MM.1S (cell line): ENCODE measurements around the gene PLCB1.

Experiments used
- DNase-seq: peaks from one replicate; pipeline ENCODE4 v3.0.0-alpha.2; 2015
- H2AFZ ChIP-seq: fragments of 300-600 bp; sonication (generic); 2 replicates; pipeline ENCODE4 v1.6.0; 2016; ENCODE audit warnings: antibody characterized with exemption, low read length
- H3F3A ChIP-seq: fragments of 300-600 bp; sonication (generic); 2 replicates; pipeline ENCODE4 v1.6.1; 2016; ENCODE audit warnings: mild to moderate bottlenecking, antibody characterized with exemption, low read length, moderate library complexity, mixed read lengths; ENCODE audit not compliant: insufficient read depth
- H3K27ac ChIP-seq: fragments of 300-600 bp; sonication (generic); 2 replicates; pipeline ENCODE4 v1.5.1; 2016; ENCODE audit warnings: mild to moderate bottlenecking, low read length
- H3K27me3 ChIP-seq: fragments of 300-600 bp; sonication (generic); replicated peaks from 2 replicates; pipeline ENCODE4 v1.6.0; 2016; ENCODE audit warnings: low read length; ENCODE audit not compliant: insufficient read depth
- H3K36me3 ChIP-seq: fragments of 300-600 bp; sonication (generic); replicated peaks from 2 replicates; pipeline ENCODE4 v1.6.1; 2016; ENCODE audit warnings: mild to moderate bottlenecking, low read length, mixed read lengths; ENCODE audit not compliant: insufficient read depth
- H3K4me1 ChIP-seq: fragments of 300-600 bp; sonication (generic); 2 replicates; pipeline ENCODE4 v1.6.1; 2016; ENCODE audit warnings: low read length, mixed read lengths
- H3K4me2 ChIP-seq: fragments of 300-600 bp; sonication (generic); 2 replicates; pipeline ENCODE4 v1.6.0; 2016; ENCODE audit warnings: low read depth, low read length
- H3K4me3 ChIP-seq: fragments of 300-600 bp; sonication (generic); 2 replicates; pipeline ENCODE4 v1.5.1; 2016; ENCODE audit warnings: low read length, mixed read lengths
- H3K79me2 ChIP-seq: fragments of 300-600 bp; sonication (generic); 2 replicates; pipeline ENCODE4 v1.6.1; 2016; ENCODE audit warnings: mixed run types, low read length, mixed read lengths
- H3K9ac ChIP-seq: fragments of 300-600 bp; sonication (generic); 2 replicates; pipeline ENCODE4 v1.6.1; 2016; ENCODE audit warnings: low read length, mixed read lengths
- H3K9me2 ChIP-seq: fragments of 300-600 bp; sonication (generic); replicated peaks from 2 replicates; pipeline ENCODE4 v1.6.1; 2016; ENCODE audit warnings: mild to moderate bottlenecking, low read length, mixed read lengths; ENCODE audit not compliant: insufficient read depth
- H3K9me3 ChIP-seq: fragments of 300-600 bp; sonication (generic); replicated peaks from 2 replicates; pipeline ENCODE4 v1.6.1; 2016; ENCODE audit warnings: mild to moderate bottlenecking, low read length, mixed read lengths; ENCODE audit not compliant: insufficient read depth
- H4K20me1 ChIP-seq: fragments of 300-600 bp; sonication (generic); 2 replicates; pipeline ENCODE4 v1.6.1; 2016; ENCODE audit warnings: mild to moderate bottlenecking, low read length, moderate library complexity, mixed read lengths; ENCODE audit not compliant: insufficient read depth
- CTCF ChIP-seq: fragments of 300-600 bp; sonication (generic); IDR thresholded peaks from 2 replicates; pipeline ENCODE4 v1.5.1; 2016; ENCODE audit warnings: antibody characterized with exemption, low read length, mixed read lengths
- EZH2 ChIP-seq: fragments of 300-600 bp; sonication (generic); optimal IDR thresholded peaks from 2 replicates; pipeline ENCODE3; 2017; ENCODE audit warnings: low read depth, mild to moderate bottlenecking, antibody characterized with exemption, low read length, mixed read lengths
- EZH2phosphoT487 ChIP-seq: fragments of 300-600 bp; sonication (generic); IDR thresholded peaks from 2 replicates; pipeline ENCODE4 v1.6.1; 2018; ENCODE audit warnings: antibody characterized with exemption, low read length

The PLCB1 gene

GRCh38 chr20:8934362-8934761 is 802.3 kb downstream of the PLCB1 start:
- TF ChIP-seq EZH2phosphoT487 (no peak), EZH2 (no peak), CTCF (no peak)
- Histone ChIP-seq H3K4me2 (no peak overlapping the region), H3K4me3 (no peak overlapping the region), H3K36me3 (no peaks in the 10 kb centered on the region), H3F3A (no peaks in the 10 kb centered on the region), H4K20me1 (no peaks in the 10 kb centered on the region), H3K27ac (no peak overlapping the region), H3K9ac (no peak overlapping the region), H3K79me2 (no peaks in the 10 kb centered on the region), H3K27me3 (no peaks in the 10 kb centered on the region), H2AFZ (no peak overlapping the region), H3K4me1 (no peaks in the 10 kb centered on the region), H3K9me2 (no peaks in the 10 kb centered on the region), H3K9me3 (no peaks in the 10 kb centered on the region)
- DNase-seq = no peak
